GM19438 (cell line): ENCODE data around the gene UTP4.
A peak's percentile ranks its signal among the peaks of the same experiment; 100 is the strongest.

Experiments used
- ATAC-seq: cut with Tn5 transposase; IDR thresholded peaks from one replicate; pipeline ENCODE4 v1.9.1; 2021; ENCODE audit warnings: low read depth; ENCODE audit not compliant: unreplicated experiment

The UTP4 gene

GRCh38 chr16:69169607-69170352 is 37.3 kb downstream of the UTP4 start:
- ATAC-seq = no peak

GRCh38 chr16:69171325-69172084 is 39.1 kb downstream of the UTP4 start:
- no peak for ATAC-seq

- no peak for ATAC-seq
These were observed 43.8 kb downstream of the UTP4 start for GRCh38 chr16:69176033-69176800.

- no peak for ATAC-seq
These were observed 47.0 kb downstream of the UTP4 start for GRCh38 chr16:69179328-69180010.

- ATAC-seq = no peak
These were observed 47.5 kb downstream of the UTP4 start for GRCh38 chr16:69180011-69180338.

- no peak for ATAC-seq
These were observed 50.4 kb downstream of the UTP4 start for GRCh38 chr16:69182730-69183416.

GRCh38 chr16:69186642-69187445 is 54.4 kb downstream of the UTP4 start, which contains the start of gene SNTB2:
Gene SNTB2, plus strand, starts transcription at chr16:69187164. Its CDS starts 3 bp downstream, at chr16:69187167.
- ATAC-seq = peak; percentile 84

GRCh38 chr16:69187446-69188235 is 55.2 kb downstream of the UTP4 start:
- peak; percentile 21 for ATAC-seq

GRCh38 chr16:69188236-69188549 is 55.7 kb downstream of the UTP4 start:
- ATAC-seq = no peak

GRCh38 chr16:69188716-69189115 is 56.3 kb downstream of the UTP4 start:
- no peak for ATAC-seq

GRCh38 chr16:69190046-69190588 is 57.7 kb downstream of the UTP4 start:
- no peak for ATAC-seq

GRCh38 chr16:69190598-69190997 is 58.1 kb downstream of the UTP4 start:
- ATAC-seq = no peak

- ATAC-seq = no peak
These were observed 58.7 kb downstream of the UTP4 start for GRCh38 chr16:69191136-69191535.

- ATAC-seq = no peak
These were observed 61.4 kb downstream of the UTP4 start for GRCh38 chr16:69193855-69194254.

GRCh38 chr16:69194488-69194887 is 62.0 kb downstream of the UTP4 start:
- ATAC-seq = no peak

- no peak for ATAC-seq
These were observed 63.0 kb downstream of the UTP4 start for GRCh38 chr16:69195369-69196029.

GRCh38 chr16:69197573-69197972 is 65.1 kb downstream of the UTP4 start:
- ATAC-seq = no peak

- ATAC-seq = no peak
These were observed 66.9 kb downstream of the UTP4 start for GRCh38 chr16:69199382-69199781.
